ENCODE data around the gene UBE2D3.

GRCh38 chr4:102871772-102872171, 44.4 kb upstream of the UBE2D3 start:
- TF ChIP-seq, protein P1, sequence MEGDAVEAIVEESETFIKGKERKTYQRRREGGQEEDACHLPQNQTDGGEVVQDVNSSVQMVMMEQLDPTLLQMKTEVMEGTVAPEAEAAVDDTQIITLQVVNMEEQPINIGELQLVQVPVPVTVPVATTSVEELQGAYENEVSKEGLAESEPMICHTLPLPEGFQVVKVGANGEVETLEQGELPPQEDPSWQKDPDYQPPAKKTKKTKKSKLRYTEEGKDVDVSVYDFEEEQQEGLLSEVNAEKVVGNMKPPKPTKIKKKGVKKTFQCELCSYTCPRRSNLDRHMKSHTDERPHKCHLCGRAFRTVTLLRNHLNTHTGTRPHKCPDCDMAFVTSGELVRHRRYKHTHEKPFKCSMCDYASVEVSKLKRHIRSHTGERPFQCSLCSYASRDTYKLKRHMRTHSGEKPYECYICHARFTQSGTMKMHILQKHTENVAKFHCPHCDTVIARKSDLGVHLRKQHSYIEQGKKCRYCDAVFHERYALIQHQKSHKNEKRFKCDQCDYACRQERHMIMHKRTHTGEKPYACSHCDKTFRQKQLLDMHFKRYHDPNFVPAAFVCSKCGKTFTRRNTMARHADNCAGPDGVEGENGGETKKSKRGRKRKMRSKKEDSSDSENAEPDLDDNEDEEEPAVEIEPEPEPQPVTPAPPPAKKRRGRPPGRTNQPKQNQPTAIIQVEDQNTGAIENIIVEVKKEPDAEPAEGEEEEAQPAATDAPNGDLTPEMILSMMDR (IDR thresholded peaks at IDR 0.05): no peak
- TF ChIP-seq POLR2A (IDR thresholded peaks at IDR 0.05): no peak
